GM18870 (cell line): Measurements from ENCODE around the gene NBEA.
A peak's percentile ranks its signal among the peaks of the same experiment; 100 is the strongest.

ENCODE experiments used
- ATAC-seq: cut with Tn5 transposase; IDR thresholded peaks from one replicate; pipeline ENCODE4 v1.9.1; 2021; ENCODE audit warnings: moderate library complexity; ENCODE audit not compliant: unreplicated experiment

Gene NBEA

GRCh38 chr13:35498231-35498630 lies 556.2 kb downstream of the NBEA start:
- no peak for ATAC-seq

GRCh38 chr13:35499196-35499662 lies 557.2 kb downstream of the NBEA start:
- no peak for ATAC-seq

- no peak for ATAC-seq
These were observed 557.6 kb downstream of the NBEA start for GRCh38 chr13:35499676-35500075.

- ATAC-seq: no peak
These were observed 558.1 kb downstream of the NBEA start for GRCh38 chr13:35500144-35500543.

- no peak for ATAC-seq
These were observed 559.7 kb downstream of the NBEA start for GRCh38 chr13:35501661-35502235.

- no peak for ATAC-seq
These were observed 560.4 kb downstream of the NBEA start for GRCh38 chr13:35502456-35502855.

GRCh38 chr13:35512271-35512920 lies 570.3 kb downstream of the NBEA start:
- ATAC-seq: no peak

GRCh38 chr13:35514061-35514477 lies 572.0 kb downstream of the NBEA start:
- ATAC-seq: no peak

- no peak for ATAC-seq
These were observed 572.9 kb downstream of the NBEA start for GRCh38 chr13:35514801-35515502.

- ATAC-seq: no peak
These were observed 576.4 kb downstream of the NBEA start for GRCh38 chr13:35518337-35518946.

- no peak for ATAC-seq
These were observed 582.1 kb downstream of the NBEA start for GRCh38 chr13:35524171-35524570.

GRCh38 chr13:35526577-35526976 lies 584.5 kb downstream of the NBEA start:
- no peak for ATAC-seq

GRCh38 chr13:35527451-35527850 lies 585.4 kb downstream of the NBEA start:
- no peak for ATAC-seq

- ATAC-seq: no peak
These were observed 588.1 kb downstream of the NBEA start for GRCh38 chr13:35530147-35530546.

GRCh38 chr13:35530581-35530980 lies 588.5 kb downstream of the NBEA start:
- no peak for ATAC-seq

- ATAC-seq: no peak
These were observed 589.5 kb downstream of the NBEA start for GRCh38 chr13:35531526-35531925.

GRCh38 chr13:35534343-35534742 lies 592.3 kb downstream of the NBEA start:
- no peak for ATAC-seq

- no peak for ATAC-seq
These were observed 606.7 kb downstream of the NBEA start for GRCh38 chr13:35548790-35549189.

GRCh38 chr13:35549481-35549880 lies 607.4 kb downstream of the NBEA start:
- peak; percentile 90 for ATAC-seq

GRCh38 chr13:35552172-35552844 lies 610.2 kb downstream of the NBEA start:
- ATAC-seq: no peak

GRCh38 chr13:35554972-35555623 lies 613.0 kb downstream of the NBEA start:
- ATAC-seq: no peak
